GM18505 (cell line): ENCODE measurements around the gene DAB1.
"Not testable (repeated sequence)": the region's sequence is repeated elsewhere in the genome, so short reads cannot be mapped to it uniquely, and the experiment has no call there.

ENCODE experiments used
- ATAC-seq: cut with Tn5 transposase; IDR thresholded peaks from one replicate; pipeline ENCODE4 v1.9.1; 2021; ENCODE audit not compliant: unreplicated experiment
- POLR2A ChIP-seq: IDR thresholded peaks from 4 replicates; pipeline ENCODE4 v1.6.1; 2011; ENCODE audit warnings: borderline replicate concordance; ENCODE audit not compliant: insufficient read depth, insufficient read length; ENCODE audit errors: extremely low read depth

The DAB1 gene

DNA sequence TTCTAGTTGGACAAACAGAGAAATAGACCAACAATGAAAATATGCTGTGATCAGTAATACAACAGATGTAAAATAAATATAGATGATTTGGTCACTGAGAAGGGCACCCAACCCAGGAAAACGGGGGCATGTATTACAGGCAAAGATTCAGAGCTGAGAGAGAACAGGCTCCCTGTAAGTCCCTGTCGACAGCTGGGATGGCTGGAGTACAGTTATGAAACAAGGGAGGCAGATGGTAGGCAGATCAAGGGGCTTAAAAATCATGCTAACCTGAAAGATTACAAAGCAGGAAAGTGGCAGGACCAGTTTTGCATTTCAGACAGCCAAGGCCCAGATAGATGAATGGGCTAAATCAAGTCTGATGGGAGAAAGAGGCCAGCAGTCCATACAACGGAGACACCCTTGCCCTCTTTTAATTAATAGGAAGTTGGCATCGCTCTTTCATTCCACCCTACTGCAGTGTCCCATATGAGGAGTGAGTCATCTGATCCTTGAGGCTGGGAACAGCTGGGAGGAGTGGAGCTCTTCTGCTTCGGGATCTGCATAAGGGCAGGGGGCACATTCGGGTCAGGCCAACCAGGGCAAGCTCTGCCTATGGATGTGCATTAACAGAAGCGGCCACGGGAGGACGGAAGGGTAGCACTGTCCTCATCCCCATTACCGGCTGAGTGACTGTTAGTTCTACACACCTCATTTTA, 171.1 kb downstream of the DAB1 start:
- TF ChIP-seq POLR2A, result no peak
- ATAC-seq, result no peak

DNA sequence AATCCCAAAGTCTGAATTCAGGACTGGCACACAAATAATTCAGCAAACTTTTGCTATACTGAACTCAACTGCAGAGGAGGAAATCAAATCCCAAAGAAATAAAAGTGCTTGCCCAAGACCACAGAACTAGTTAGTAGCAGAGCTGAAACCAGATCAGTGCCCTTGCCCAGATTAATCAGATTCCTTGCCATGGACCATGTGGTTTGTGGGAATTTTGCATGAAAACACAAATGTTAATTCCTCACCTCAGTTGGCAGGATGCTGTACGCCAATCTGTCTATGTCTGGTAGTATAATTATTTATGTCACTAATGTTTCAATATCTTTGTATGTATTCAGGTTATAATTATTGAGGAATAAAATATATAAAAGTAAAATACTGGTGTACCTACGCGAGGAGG, 173.8 kb downstream of the DAB1 start:
- TF ChIP-seq POLR2A, result no peak
- ATAC-seq, result no peak

DNA sequence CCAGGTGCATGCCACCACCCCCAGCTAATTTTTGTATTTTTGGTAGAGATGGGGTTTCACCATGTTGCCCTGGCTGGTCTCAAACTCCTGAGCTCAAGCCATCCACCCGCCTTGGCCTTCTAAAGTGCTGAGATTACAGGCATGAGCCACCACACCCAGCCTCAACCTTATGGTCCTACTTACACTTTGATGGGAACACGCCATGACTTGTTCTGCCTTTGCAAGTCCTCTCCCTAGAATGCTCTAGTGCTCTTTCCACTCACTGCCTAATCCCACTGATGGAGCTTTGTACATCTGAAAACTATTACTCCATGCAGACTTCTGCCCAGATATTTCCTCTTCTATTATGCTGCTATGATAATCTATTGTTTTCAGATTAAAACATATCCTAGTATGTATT, 174.3 kb downstream of the DAB1 start:
- no peak for TF ChIP-seq POLR2A
- ATAC-seq, result no peak

DNA sequence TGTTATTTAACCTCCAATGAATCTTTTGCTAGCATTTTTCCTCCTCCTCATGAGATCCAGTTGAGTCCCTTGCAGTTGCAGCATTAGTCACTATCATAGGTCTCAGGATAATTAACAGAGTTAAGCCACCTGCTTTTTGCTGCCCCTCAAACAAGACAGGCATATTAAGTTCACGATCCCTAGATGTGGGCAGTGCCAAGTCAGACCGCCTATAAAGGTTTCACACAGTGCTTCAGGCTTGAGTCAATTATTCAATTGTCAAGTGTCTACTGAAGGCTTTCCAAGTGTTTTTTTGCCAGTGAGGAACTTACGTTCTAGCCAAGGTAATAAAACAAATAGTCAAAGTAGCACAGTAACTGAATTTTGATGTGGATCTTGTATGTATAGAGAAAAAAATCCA, 175.0 kb downstream of the DAB1 start:
- ATAC-seq, result no peak
- TF ChIP-seq POLR2A, result no peak

DNA sequence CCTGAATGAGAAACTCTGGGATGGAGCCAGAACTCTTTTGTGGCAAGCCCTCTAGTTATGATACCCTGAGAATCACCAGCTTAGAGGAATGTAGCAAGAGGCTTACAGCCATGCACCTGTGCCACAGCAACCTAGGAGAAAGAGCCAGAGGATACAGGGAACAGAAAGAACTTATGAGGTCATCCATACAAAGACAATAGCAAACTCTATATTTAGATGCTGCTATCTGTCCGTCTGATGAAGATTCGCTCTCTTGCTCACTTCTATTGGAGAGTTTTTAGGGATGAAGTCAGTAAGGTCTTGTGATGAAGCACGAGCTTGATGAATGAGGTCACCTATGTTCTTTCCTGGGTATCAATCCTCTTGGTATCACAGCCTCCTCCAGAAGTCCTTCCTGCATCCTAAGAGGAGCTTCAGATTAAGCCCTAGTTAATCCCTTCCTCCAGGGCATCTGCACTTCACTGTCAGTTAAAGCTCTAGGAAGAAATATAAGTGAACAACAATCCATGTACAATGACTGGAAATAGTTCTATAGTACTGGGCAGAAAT, 185.6 kb downstream of the DAB1 start:
- TF ChIP-seq POLR2A, result no peak
- ATAC-seq, result no peak

DNA sequence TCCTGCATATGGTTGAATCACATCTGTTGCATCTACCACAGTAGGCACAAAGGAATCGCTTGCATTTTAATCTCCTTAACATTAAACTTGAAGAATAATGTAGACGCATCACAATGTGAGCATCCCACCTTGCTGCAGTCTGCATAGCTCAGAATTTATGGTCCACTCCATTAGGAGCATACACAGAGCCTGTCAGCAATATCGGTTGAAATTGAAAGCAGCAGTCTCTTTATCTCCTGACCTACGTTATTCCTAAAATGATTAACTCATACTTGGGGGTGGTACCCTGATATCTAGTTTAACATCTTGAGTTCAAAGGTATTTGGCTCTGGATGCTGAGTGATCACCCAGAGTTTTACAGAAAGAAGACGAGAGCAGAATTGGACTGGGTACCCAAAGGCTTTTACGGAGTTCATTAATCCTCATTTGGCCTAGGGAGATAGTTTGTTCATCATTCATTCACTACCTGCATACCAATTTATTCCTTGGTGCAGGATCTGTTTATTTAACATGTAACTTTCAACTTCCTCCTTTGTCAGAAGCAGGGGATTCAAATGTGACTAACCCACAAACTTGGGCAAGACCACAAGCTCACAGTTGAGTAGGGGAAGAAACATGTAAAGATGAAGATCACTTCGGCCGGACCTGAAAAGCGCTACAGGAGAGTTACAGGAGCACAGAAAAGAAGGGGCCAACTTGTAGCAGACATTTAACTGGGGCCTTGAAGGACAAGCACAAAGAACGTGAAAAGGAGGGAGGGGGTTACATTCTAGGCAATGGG, 187.9 kb downstream of the DAB1 start:
- ATAC-seq, result no peak
- no peak for TF ChIP-seq POLR2A

DNA sequence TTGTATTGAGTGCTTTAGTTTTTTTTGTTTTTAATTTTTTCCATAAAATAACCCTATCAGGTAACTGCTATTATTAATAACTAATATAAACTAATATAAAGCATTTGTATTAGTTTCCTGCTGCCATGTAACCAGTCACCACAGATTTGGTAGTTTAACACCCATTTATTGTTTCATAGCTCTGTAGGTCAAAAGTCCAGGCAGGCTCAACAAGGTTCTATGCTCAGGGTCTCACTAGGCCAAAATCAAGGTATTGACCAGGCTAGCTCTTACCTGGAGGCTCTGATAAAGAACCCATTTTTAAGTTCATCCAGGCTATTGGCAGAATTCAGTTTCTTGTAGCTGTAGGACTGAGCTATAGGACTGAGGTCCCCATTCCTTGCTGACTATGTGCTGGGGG, 189.4 kb downstream of the DAB1 start:
- ATAC-seq, result no peak
- TF ChIP-seq POLR2A, result no peak

DNA sequence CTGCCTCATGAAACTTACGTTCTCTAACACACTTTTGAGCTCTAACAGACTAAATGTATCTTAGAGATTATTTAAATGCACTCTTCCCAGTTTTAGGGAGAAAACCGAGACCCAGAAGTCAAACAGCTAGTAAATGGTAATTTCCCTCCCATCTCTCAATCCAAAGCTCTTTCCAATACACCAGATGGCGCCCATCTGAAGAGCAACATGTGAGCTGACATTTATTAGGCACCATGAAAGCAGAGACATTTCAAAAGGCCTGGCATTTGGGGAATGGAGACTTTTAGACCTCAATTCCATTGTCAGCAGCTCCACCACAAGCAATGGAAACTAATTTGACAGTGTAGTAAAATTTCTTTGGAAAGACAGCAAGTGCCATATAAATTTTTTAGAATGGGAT, 191.4 kb downstream of the DAB1 start:
- ATAC-seq, result no peak

DNA sequence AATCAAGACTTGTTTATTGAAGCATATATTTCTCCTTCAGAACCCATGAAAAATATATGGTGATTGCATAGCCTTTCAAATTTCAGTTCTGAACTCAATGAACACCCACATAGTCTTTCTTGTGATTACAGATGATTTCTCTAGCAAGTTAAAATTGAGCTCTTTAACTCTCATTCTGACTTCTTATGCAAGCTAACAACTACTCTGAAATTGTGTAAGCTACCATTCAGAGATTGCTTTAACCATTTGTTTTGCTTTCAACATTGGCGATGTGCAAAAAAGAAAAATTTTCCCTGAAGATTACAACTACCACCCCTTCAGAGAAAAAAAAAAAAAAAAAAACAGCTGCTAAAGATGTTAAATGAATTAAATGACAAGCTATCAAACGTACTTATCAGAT, 193.9 kb downstream of the DAB1 start:
- no peak for ATAC-seq

More for the DNA sequence above, 191.4 kb downstream of the DAB1 start:
- no peak for TF ChIP-seq POLR2A

DNA sequence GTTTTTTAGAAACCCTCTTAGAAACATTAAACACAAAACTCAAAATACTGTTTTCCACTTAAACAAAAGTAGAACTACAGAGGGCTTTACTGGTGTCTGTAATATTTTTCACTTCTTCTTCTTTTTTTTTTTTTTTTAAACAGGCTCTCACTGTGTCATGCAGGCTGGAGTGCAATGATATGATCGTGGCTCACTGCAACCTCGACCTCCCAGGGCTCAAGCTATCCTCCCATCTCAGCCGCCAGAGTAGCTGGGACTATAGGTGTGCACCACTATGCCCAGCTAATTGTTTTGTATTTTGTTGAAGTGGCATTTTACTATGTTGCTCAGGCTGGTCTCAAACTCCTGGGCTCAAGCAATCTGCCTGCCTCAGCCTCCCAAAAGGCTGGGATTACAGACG, 194.8 kb downstream of the DAB1 start:
- no peak for TF ChIP-seq POLR2A
- ATAC-seq, result no peak

More for the DNA sequence above, 193.9 kb downstream of the DAB1 start:
- TF ChIP-seq POLR2A, result no peak

DNA sequence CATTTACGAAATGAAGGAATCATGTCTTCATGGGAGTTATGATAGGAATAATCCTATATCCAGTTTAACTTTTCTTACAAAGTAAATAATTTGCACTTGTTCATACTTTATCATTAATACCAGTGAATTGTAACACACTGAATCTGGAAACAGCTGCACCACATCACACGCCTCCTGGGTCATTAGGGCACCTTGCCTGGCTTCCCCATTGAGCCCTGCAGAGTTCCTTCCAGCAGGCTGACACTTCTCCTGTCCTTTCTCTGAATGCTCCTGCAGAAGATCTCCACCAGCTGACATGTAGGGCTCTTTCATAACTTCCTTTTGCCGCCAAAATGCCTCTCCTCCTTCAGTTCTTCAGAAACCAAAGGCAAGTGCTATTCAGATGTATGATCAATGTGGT, 201.1 kb downstream of the DAB1 start:
- no peak for TF ChIP-seq POLR2A
- ATAC-seq, result no peak

DNA sequence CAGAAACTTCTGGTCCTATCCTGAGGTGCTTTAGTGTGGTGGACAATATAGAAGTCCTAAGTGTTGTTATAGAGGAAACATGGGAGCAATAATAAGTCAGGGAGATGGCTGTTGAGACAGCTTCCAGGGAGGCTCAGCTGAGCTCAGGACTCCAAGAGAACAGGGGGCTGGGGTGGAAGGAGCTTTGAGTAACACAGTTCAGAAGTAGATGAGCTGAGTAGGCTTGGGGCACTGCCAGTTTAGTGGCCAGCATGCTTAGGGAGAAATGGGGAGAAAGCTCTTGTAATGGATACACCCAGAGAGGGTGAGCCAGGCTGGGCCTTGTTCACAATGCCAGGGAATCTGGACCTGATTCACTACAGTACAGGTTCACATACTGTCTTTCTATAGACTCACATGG, 201.6 kb downstream of the DAB1 start:
- ATAC-seq, result no peak
- TF ChIP-seq POLR2A, result no peak

DNA sequence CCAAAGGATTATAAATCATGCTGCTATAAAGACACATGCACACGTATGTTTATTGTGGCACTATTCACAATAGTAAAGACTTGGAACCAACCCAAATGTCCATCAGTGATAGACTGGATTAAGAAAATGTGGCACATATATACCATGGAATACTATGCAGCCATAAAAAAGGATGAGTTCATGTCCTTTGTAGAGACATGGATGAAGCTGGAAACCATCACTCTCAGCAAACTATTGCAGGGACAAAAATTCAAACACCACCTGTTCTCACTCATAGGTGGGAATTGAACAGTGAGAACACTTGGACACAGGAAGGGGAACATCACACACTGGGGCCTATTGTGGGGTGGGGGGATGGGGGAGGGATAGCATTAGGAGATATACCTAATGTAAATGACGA, 203.0 kb downstream of the DAB1 start:
- ATAC-seq, result not testable (repeated sequence)

DNA sequence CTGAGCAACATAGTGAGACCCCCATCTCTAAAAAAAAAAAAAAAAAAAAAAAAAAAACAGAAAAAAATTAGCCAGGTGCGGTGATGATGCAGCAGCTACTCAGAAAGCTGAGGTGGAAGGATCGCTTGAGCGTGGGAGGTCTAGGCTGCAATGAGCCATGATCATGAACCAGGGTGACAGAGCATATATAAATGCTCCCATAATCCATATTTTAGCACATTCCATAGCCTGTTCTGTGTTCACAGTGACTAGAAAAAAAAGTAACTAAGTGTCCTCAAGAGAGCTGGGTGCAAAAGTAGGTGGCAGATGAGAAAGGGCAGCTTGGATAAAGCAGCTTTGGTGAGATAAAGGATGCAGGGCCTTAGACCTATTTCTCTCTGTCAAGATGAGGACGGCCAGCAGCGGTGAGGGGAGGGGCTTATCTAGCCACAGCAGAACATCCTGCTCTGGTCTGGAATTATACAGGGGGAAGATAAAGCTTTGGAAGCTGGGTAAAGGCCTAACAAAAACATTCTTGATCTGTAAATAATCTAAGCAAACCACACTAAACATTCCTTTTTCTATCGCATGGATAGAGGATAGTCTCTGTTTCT, 205.3 kb downstream of the DAB1 start:
- no peak for TF ChIP-seq POLR2A
- no peak for ATAC-seq
